ENCODE results near the gene C14orf39.
"Not testable (repeated sequence)": the region's sequence is repeated elsewhere in the genome, so short reads cannot be mapped to it uniquely, and the experiment has no call there.

The C14orf39 gene

GRCh38 chr14:60420050-60420449 lies 65.8 kb downstream of the C14orf39 start:
- H3K4me3 ChIP-seq (ENCODE audit: low read length) = no peak overlapping the region
- H3K4me2 ChIP-seq (ENCODE audit: low read length) = no peak overlapping the region
- no peak overlapping the region for H3K27ac ChIP-seq (ENCODE audit: low read depth, low read length)
- no peaks in the 10 kb centered on the region for H3K36me3 ChIP-seq (ENCODE audit: control insufficient read depth, low read length)
- no peaks in the 10 kb centered on the region for H3K4me1 ChIP-seq (ENCODE audit: control insufficient read depth, low read length)
- no peaks in the 10 kb centered on the region for H3K79me2 ChIP-seq (ENCODE audit: control insufficient read depth, low read length)
- H3K9me3 ChIP-seq (ENCODE audit: control insufficient read depth, insufficient read depth, low read length) = no peaks in the 10 kb centered on the region
- no peaks in the 10 kb centered on the region for H3K9me2 ChIP-seq (replicated peaks; ENCODE audit: control insufficient read depth, low read length)
- TF ChIP-seq CTCF (IDR thresholded peaks at IDR 0.05; ENCODE audit: low read depth, low read length, poor library complexity, severe bottlenecking) (no peak), EZH2phosphoT487 (IDR thresholded peaks at IDR 0.05; ENCODE audit: borderline replicate concordance, low read length) (no peak)
- H3F3A ChIP-seq (ENCODE audit: control insufficient read depth, insufficient read depth) = no peaks in the 10 kb centered on the region
- no peaks in the 10 kb centered on the region for H4K20me1 ChIP-seq (ENCODE audit: control insufficient read depth, insufficient read depth, low read depth, low read length)
- H3K27me3 ChIP-seq (ENCODE audit: control insufficient read depth, low read length) = no peaks in the 10 kb centered on the region

DNA sequence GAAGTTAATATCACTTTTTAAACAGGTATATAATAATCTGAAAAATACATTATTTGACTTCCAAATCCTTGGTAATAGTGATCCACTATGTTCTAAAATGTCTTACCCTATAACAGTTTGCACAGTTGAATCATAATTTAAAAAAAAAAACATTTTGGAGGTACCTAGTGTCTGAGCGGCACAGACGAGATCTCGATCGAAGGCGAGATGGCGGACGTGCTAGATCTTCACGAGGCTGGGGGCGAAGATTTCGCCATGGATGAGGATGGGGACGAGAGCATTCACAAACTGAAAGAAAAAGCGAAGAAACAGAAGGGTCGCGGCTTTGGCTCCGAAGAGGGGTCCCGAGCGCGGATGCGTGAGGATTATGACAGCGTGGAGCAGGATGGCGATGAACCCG lies 88.3 kb downstream of the C14orf39 start:
- not testable (repeated sequence) for H3F3A ChIP-seq (ENCODE audit: control insufficient read depth, insufficient read depth); H3K36me3 ChIP-seq (ENCODE audit: control insufficient read depth, low read length); H3K27me3 ChIP-seq (ENCODE audit: control insufficient read depth, low read length); H3K4me2 ChIP-seq (ENCODE audit: low read length); H3K4me3 ChIP-seq (ENCODE audit: low read length); H3K9me2 ChIP-seq (replicated peaks; ENCODE audit: control insufficient read depth, low read length); H3K27ac ChIP-seq (ENCODE audit: low read depth, low read length); H4K20me1 ChIP-seq (ENCODE audit: control insufficient read depth, insufficient read depth, low read depth, low read length); H3K79me2 ChIP-seq (ENCODE audit: control insufficient read depth, low read length); H3K4me1 ChIP-seq (ENCODE audit: control insufficient read depth, low read length); H3K9me3 ChIP-seq (ENCODE audit: control insufficient read depth, insufficient read depth, low read length)

GRCh38 chr14:60396718-60397343 lies 89.0 kb downstream of the C14orf39 start:
- no peaks in the 10 kb centered on the region for H3K4me1 ChIP-seq (ENCODE audit: control insufficient read depth, low read length)
- H3K9me3 ChIP-seq (ENCODE audit: control insufficient read depth, insufficient read depth, low read length) = no peaks in the 10 kb centered on the region
- H3K27me3 ChIP-seq (ENCODE audit: control insufficient read depth, low read length) = no peaks in the 10 kb centered on the region
- H3K9me2 ChIP-seq (replicated peaks; ENCODE audit: control insufficient read depth, low read length) = no peaks in the 10 kb centered on the region
- H3K36me3 ChIP-seq (ENCODE audit: control insufficient read depth, low read length) = no peaks in the 10 kb centered on the region
- no peak overlapping the region for H3K4me2 ChIP-seq (ENCODE audit: low read length)
- no peaks in the 10 kb centered on the region for H3K79me2 ChIP-seq (ENCODE audit: control insufficient read depth, low read length)
- H3K4me3 ChIP-seq (ENCODE audit: low read length) = no peak overlapping the region
- no peaks in the 10 kb centered on the region for H4K20me1 ChIP-seq (ENCODE audit: control insufficient read depth, insufficient read depth, low read depth, low read length)
- no peaks in the 10 kb centered on the region for H3F3A ChIP-seq (ENCODE audit: control insufficient read depth, insufficient read depth)
- TF ChIP-seq EZH2phosphoT487 (IDR thresholded peaks at IDR 0.05; ENCODE audit: borderline replicate concordance, low read length) = no peak
- TF ChIP-seq CTCF (IDR thresholded peaks at IDR 0.05; ENCODE audit: low read depth, low read length, poor library complexity, severe bottlenecking) = no peak
- no peak overlapping the region for H3K27ac ChIP-seq (ENCODE audit: low read depth, low read length)
